ENCODE measurements around the gene LIMD2. TPM values are rescaled to one million over a fixed set of nuclear protein-coding genes. Genes with fewer than 3 reads are reported as not detected.
"Not testable (repeated sequence)": the region's sequence is repeated elsewhere in the genome, so short reads cannot be mapped to it uniquely, and the experiment has no call there.

Gene LIMD2
- total RNA-seq, result 15.3 and 18.8 TPM in 2 replicates

- peak; percentile 51 to 77 for DNase-seq (ENCODE audit: low read depth in 2 of 2)
Measured at GRCh38 chr17:63699638-63700527, at the start of gene LIMD2. Gene LIMD2 (minus strand): TSS chr17:63700125. CDS start chr17:63699298, 827 bp downstream.

- DNase-seq (ENCODE audit: low read depth in 2 of 2), result peak; percentile 97 to 98
Measured at GRCh38 chr17:63741408-63742173, 41.7 kb upstream of the LIMD2 start, which contains the start of gene STRADA. Gene STRADA (minus strand): TSS chr17:63741799. CDS start chr17:63728369, 13,430 bp downstream.

GRCh38 chr17:63741143-63741407 is 41.1 kb upstream of the LIMD2 start:
- DNase-seq (ENCODE audit: low read depth in 2 of 2), result no peak

GRCh38 chr17:63740464-63741142 is 40.7 kb upstream of the LIMD2 start:
- DNase-seq (ENCODE audit: low read depth in 2 of 2), result peak in 1 of 2 donors; percentile 17

- no peak for DNase-seq (ENCODE audit: low read depth in 2 of 2)
Measured at GRCh38 chr17:63735691-63736090, 35.8 kb upstream of the LIMD2 start.

GRCh38 chr17:63722403-63722802 is 22.5 kb upstream of the LIMD2 start:
- peak in 1 of 2 donors; percentile 39 for DNase-seq (ENCODE audit: low read depth in 2 of 2)

- DNase-seq (ENCODE audit: low read depth in 2 of 2), result not testable (repeated sequence)
Measured at GRCh38 chr17:63720194-63720593, 20.3 kb upstream of the LIMD2 start.

- peak in 1 of 2 donors; percentile 93 for DNase-seq (ENCODE audit: low read depth in 2 of 2)
Measured at GRCh38 chr17:63718988-63719387, 19.1 kb upstream of the LIMD2 start.

GRCh38 chr17:63716426-63716825 is 16.5 kb upstream of the LIMD2 start:
- peak; percentile 55 to 96 for DNase-seq (ENCODE audit: low read depth in 2 of 2)

- DNase-seq (ENCODE audit: low read depth in 2 of 2), result peak; percentile 25 to 75
Measured at GRCh38 chr17:63714550-63715277, 14.8 kb upstream of the LIMD2 start.

GRCh38 chr17:63709110-63709509 is 9.2 kb upstream of the LIMD2 start:
- DNase-seq (ENCODE audit: low read depth in 2 of 2), result no peak

- DNase-seq (ENCODE audit: low read depth in 2 of 2), result no peak
Measured at GRCh38 chr17:63707151-63707550, 7.2 kb upstream of the LIMD2 start.

GRCh38 chr17:63706336-63707082 is 6.6 kb upstream of the LIMD2 start:
- no peak for DNase-seq (ENCODE audit: low read depth in 2 of 2)

- no peak for DNase-seq (ENCODE audit: low read depth in 2 of 2)
Measured at GRCh38 chr17:63705657-63706056, 5.7 kb upstream of the LIMD2 start.

- DNase-seq (ENCODE audit: low read depth in 2 of 2), result no peak
Measured at GRCh38 chr17:63704836-63705235, 4.9 kb upstream of the LIMD2 start.

GRCh38 chr17:63704259-63704576 is 4.3 kb upstream of the LIMD2 start:
- DNase-seq (ENCODE audit: low read depth in 2 of 2), result no peak

- no peak for DNase-seq (ENCODE audit: low read depth in 2 of 2)
Measured at GRCh38 chr17:63703556-63704258, 3.8 kb upstream of the LIMD2 start.

GRCh38 chr17:63703029-63703428 is 3.1 kb upstream of the LIMD2 start:
- no peak for DNase-seq (ENCODE audit: low read depth in 2 of 2)

GRCh38 chr17:63702721-63703015 is 2.7 kb upstream of the LIMD2 start:
- DNase-seq (ENCODE audit: low read depth in 2 of 2), result no peak

Measured in lung microvascular endothelial cell (primary cell).